Testis (tissue), 3 donors: Measurements from ENCODE around the gene EHBP1. TPM values are rescaled to one million over a fixed set of nuclear protein-coding genes. Genes with fewer than 3 reads are reported as not detected.

Source experiments
- DNase-seq: peaks from one replicate; pipeline ENCODE4 v3.0.0-alpha.2; 2019
- H3K27ac ChIP-seq, 2 donors: fragments of 200-600 bp; sonication (generic); one replicate each; pipeline ENCODE4 v1.5.1; 2019
- H3K27me3 ChIP-seq: fragments of 200-600 bp; sonication (generic); one replicate; pipeline ENCODE4 v1.5.1; 2019
- H3K36me3 ChIP-seq: fragments of 200-600 bp; sonication (generic); one replicate; pipeline ENCODE4 v1.5.1; 2017; ENCODE audit warnings: low read depth; ENCODE audit errors: missing control alignments
- H3K4me1 ChIP-seq: fragments of 200-600 bp; sonication (generic); one replicate; pipeline ENCODE4 v1.5.1; 2019
- H3K4me3 ChIP-seq, 2 donors: fragments of 200-600 bp; sonication (generic); one replicate each; pipeline ENCODE4 v1.5.1; 2017 to 2019
- H3K9me3 ChIP-seq: fragments of 200-600 bp; sonication (generic); one replicate; pipeline ENCODE4 v1.5.1; 2017
- CTCF ChIP-seq, 3 experiments: fragments of 450-650 bp in 2 of 3; fragments of 200-600 bp in 1 of 3; sonication (generic) in 1 of 3; IDR thresholded peaks; one replicate each; pipeline ENCODE4 v1.5.1; 2016 to 2019; ENCODE audit warnings: antibody characterized with exemption in 3 of 3, mild to moderate bottlenecking in 2 of 3, moderate library complexity in 1 of 3
- POLR2A ChIP-seq: fragments of 450-650 bp; IDR thresholded peaks from one replicate; pipeline ENCODE4 v1.6.1; 2017; ENCODE audit warnings: antibody characterized with exemption, mild to moderate bottlenecking, moderate library complexity
- WGBS, 2 donors: methylation state at CpG; one replicate each; pipeline ENCODE4 v1.1.5; 2018; 5-methylcytosine and 5-hydroxymethylcytosine counted together
- intact Hi-C: fragments of 100-400 bp; cut with DNase I; formaldehyde crosslinking; loops from one replicate; pipeline ENCODE4 v1.15.1; 2023; ENCODE audit warnings: low total_unique reads
- polyA plus RNA-seq: library from polyadenylated mRNA; stranded (reverse); fragments of 350-450 nt; fragmentation: Illumina TruSeq; extraction: RNeasy Lipid Tissue Mini Kit (QIAGEN cat#74804); gene quantifications from one replicate; pipeline ENCODE4 v1.2.3, GENCODE V29; 2014; ENCODE audit warnings: low read depth, low replicate concordance; ENCODE audit not compliant: insufficient read depth
- total RNA-seq, 2 donors: library from RNA; depleted of rRNA; stranded (reverse); fragments of >200 nt; gene quantifications; one replicate each; pipeline ENCODE4 v1.2.3, GENCODE V29; 2016

The EHBP1 gene
- total and polyA plus RNA-seq, 3 donors from 2014 or later, result 69.3 to 99.5 (median 86.8) TPM

- no peaks in the 10 kb centered on the region for H3K4me1 ChIP-seq
- intact Hi-C loops, result no loop called here
- no peak for DNase-seq
- TF ChIP-seq POLR2A, result no peak
- no peak for TF ChIP-seq CTCF (IDR thresholded peaks at IDR 0.05)
- no peak overlapping the region for H3K4me3 ChIP-seq
- no peak overlapping the region for H3K27ac ChIP-seq
- WGBS, 2 donors, result 94% methylated on average over 2 of the region's 2 CpGs
- H3K27me3 ChIP-seq, result no peaks in the 10 kb centered on the region
- H3K36me3 ChIP-seq, result no peaks in the 10 kb centered on the region
- H3K9me3 ChIP-seq, result no peaks in the 10 kb centered on the region
Observed at GRCh38 chr2:62760555-62760954, 55.0 kb downstream of the EHBP1 start.

- Histone ChIP-seq H3K4me3 (no peak overlapping the region), H3K27me3 (no peaks in the 10 kb centered on the region), H3K36me3 (no peaks in the 10 kb centered on the region), H3K9me3 (no peaks in the 10 kb centered on the region), H3K27ac (no peak overlapping the region), H3K4me1 (no peaks in the 10 kb centered on the region)
- no peak for TF ChIP-seq POLR2A
- no peak for TF ChIP-seq CTCF (IDR thresholded peaks at IDR 0.05)
- WGBS, 2 donors, result 94 to 95% methylated on average over 3 of the region's 3 CpGs
- intact Hi-C loops, result no loop called here
- no peak for DNase-seq
Observed at GRCh38 chr2:62765619-62766376, 60.3 kb downstream of the EHBP1 start.

GRCh38 chr2:62768615-62769014, 63.1 kb downstream of the EHBP1 start:
- no peak for DNase-seq
- Histone ChIP-seq H3K9me3 (no peaks in the 10 kb centered on the region), H3K4me1 (no peaks in the 10 kb centered on the region), H3K4me3 (no peak overlapping the region), H3K27ac (no peak overlapping the region), H3K36me3 (no peaks in the 10 kb centered on the region), H3K27me3 (no peaks in the 10 kb centered on the region)
- TF ChIP-seq POLR2A, result no peak
- no peak for TF ChIP-seq CTCF (IDR thresholded peaks at IDR 0.05)
- WGBS, 2 donors, result 88 to 96% methylated on average over 3 of the region's 3 CpGs
- intact Hi-C loops, result no loop called here

GRCh38 chr2:62770629-62771028, 65.1 kb downstream of the EHBP1 start:
- 72% methylated on average over 4 of the region's 4 CpGs for WGBS, 2 donors
- no peak for DNase-seq
- Histone ChIP-seq H3K4me1 (no peaks in the 10 kb centered on the region), H3K36me3 (no peaks in the 10 kb centered on the region), H3K9me3 (no peaks in the 10 kb centered on the region), H3K4me3 (no peak overlapping the region), H3K27ac (no peak overlapping the region), H3K27me3 (no peaks in the 10 kb centered on the region)
- intact Hi-C loops, result loop anchor here (2.0 kb wide), 1 partner anchor 312 kb away; no protein-coding TSS in a partner anchor
- no peak for TF ChIP-seq POLR2A
- no peak for TF ChIP-seq CTCF (IDR thresholded peaks at IDR 0.05)
